Measurements from ENCODE around the gene MAN1C1.

DNA sequence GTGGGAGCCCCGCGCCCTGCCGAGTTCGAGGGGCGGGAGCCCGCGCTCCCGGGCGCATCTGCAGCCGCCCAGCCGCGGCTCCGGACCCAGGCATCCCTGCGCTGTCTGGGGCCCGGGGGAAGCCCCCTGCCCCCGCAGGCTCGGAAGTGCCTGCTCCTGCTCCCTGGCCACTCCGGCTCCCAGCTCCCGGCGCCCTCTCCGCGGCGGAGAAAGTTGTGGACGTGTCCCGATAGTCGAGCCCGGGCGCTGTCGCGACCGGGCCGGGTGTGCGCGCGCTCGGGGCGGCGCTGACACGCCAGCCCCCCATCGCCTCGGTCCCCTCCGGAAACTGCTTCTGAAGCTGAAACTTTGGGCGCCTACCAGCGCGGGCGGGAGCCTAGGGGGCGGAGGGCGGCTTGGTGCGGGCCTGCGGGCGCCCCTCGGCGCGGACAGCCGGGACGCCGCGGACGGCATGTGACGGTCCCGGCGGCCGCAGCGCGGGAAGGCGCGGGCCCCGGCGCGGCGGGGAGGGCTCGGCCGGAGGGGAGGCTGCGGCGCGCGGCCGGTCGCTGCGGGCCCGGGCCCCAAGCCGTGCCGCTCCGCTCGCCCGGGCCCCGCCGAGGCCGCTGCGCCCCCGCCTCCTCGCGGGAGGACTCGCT lies 515 bp downstream of the MAN1C1 start:
- TF ChIP-seq YY1 (IDR thresholded peaks at IDR 0.05; ENCODE audit: insufficient read depth, insufficient read length) (no peak), ZNF274 (IDR thresholded peaks at IDR 0.05; ENCODE audit: low read depth, low read length) (no peak)

All from NT2/D1 (cell line).